ENCODE data around the gene UBA1.

UBA1 gene

GRCh38 chrX:47169726-47170515 is 23.7 kb upstream of the UBA1 start:
- no peaks in the 10 kb centered on the region for H3K4me1 ChIP-seq (ENCODE audit: insufficient read depth, low read length, severe bottlenecking)
- H4K20me1 ChIP-seq (ENCODE audit: insufficient read depth, low read length) = no peaks in the 10 kb centered on the region
- H3K9me2 ChIP-seq (ENCODE audit: low read depth, low read length) = no peaks in the 10 kb centered on the region
- H3K36me3 ChIP-seq (ENCODE audit: insufficient read depth, low read length) = peaks cover 40% of the 10 kb centered on the region
- no peak overlapping the region for H3K4me3 ChIP-seq (ENCODE audit: low read depth, low read length, poor library complexity, severe bottlenecking)
- no peaks in the 10 kb centered on the region for H3K79me2 ChIP-seq (ENCODE audit: insufficient read depth, low read length)
- no peaks in the 10 kb centered on the region for H3F3A ChIP-seq (ENCODE audit: insufficient read depth, low read length)
- no peaks in the 10 kb centered on the region for H3K9me3 ChIP-seq (ENCODE audit: low read length)
- no peak overlapping the region for H3K4me2 ChIP-seq (ENCODE audit: low read length)
- no peaks in the 10 kb centered on the region for H3K27me3 ChIP-seq (ENCODE audit: insufficient read depth, low read length)
- no peak overlapping the region for H3K9ac ChIP-seq (ENCODE audit: low read length)
- TF ChIP-seq EZH2 (IDR thresholded peaks at IDR 0.05; ENCODE audit: borderline replicate concordance, low read length) = no peak
- TF ChIP-seq, protein P1, sequence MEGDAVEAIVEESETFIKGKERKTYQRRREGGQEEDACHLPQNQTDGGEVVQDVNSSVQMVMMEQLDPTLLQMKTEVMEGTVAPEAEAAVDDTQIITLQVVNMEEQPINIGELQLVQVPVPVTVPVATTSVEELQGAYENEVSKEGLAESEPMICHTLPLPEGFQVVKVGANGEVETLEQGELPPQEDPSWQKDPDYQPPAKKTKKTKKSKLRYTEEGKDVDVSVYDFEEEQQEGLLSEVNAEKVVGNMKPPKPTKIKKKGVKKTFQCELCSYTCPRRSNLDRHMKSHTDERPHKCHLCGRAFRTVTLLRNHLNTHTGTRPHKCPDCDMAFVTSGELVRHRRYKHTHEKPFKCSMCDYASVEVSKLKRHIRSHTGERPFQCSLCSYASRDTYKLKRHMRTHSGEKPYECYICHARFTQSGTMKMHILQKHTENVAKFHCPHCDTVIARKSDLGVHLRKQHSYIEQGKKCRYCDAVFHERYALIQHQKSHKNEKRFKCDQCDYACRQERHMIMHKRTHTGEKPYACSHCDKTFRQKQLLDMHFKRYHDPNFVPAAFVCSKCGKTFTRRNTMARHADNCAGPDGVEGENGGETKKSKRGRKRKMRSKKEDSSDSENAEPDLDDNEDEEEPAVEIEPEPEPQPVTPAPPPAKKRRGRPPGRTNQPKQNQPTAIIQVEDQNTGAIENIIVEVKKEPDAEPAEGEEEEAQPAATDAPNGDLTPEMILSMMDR (IDR thresholded peaks at IDR 0.05; ENCODE audit: low read length) = no peak
- no peak overlapping the region for H3K27ac ChIP-seq (ENCODE audit: low read depth, low read length, poor library complexity, severe bottlenecking)
- H2AFZ ChIP-seq (ENCODE audit: low read length) = no peak overlapping the region

GRCh38 chrX:47170861-47171692 is 22.6 kb upstream of the UBA1 start:
- H3K27me3 ChIP-seq (ENCODE audit: insufficient read depth, low read length) = no peaks in the 10 kb centered on the region
- no peak overlapping the region for H3K4me3 ChIP-seq (ENCODE audit: low read depth, low read length, poor library complexity, severe bottlenecking)
- no peaks in the 10 kb centered on the region for H3K9me3 ChIP-seq (ENCODE audit: low read length)
- H3K27ac ChIP-seq (ENCODE audit: low read depth, low read length, poor library complexity, severe bottlenecking) = no peak overlapping the region
- no peaks in the 10 kb centered on the region for H3F3A ChIP-seq (ENCODE audit: insufficient read depth, low read length)
- no peak overlapping the region for H3K9ac ChIP-seq (ENCODE audit: low read length)
- H2AFZ ChIP-seq (ENCODE audit: low read length) = no peak overlapping the region
- no peaks in the 10 kb centered on the region for H3K79me2 ChIP-seq (ENCODE audit: insufficient read depth, low read length)
- peaks cover 49% of the 10 kb centered on the region for H3K36me3 ChIP-seq (ENCODE audit: insufficient read depth, low read length)
- H4K20me1 ChIP-seq (ENCODE audit: insufficient read depth, low read length) = no peaks in the 10 kb centered on the region
- H3K4me1 ChIP-seq (ENCODE audit: insufficient read depth, low read length, severe bottlenecking) = no peaks in the 10 kb centered on the region
- TF ChIP-seq EZH2 (IDR thresholded peaks at IDR 0.05; ENCODE audit: borderline replicate concordance, low read length) = no peak
- TF ChIP-seq, protein P1 (IDR thresholded peaks at IDR 0.05; ENCODE audit: low read length) = no peak
- no peak overlapping the region for H3K4me2 ChIP-seq (ENCODE audit: low read length)
- H3K9me2 ChIP-seq (ENCODE audit: low read depth, low read length) = no peaks in the 10 kb centered on the region

DNA sequence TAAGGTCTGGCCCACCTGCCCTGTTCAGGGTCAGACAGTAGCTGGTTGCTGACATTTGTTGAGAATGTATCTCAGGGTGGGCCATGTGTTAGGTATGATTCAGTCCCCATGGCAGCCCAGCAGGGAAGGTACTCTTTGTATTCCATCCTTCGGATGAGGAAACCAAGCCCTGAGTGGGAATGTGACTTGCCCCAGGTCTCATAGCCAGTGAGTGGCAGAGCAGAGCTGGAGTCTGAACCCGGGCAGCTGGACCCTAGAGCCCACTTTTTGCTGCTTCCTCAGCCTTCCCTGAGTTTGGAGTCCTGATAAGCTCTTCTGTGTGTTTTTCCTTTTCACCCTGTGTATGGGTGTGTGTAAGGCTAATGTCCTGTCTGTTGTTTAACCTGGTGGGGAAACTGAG is 21.6 kb upstream of the UBA1 start:
- no peaks in the 10 kb centered on the region for H4K20me1 ChIP-seq (ENCODE audit: insufficient read depth, low read length)
- no peak overlapping the region for H3K4me2 ChIP-seq (ENCODE audit: low read length)
- no peaks in the 10 kb centered on the region for H3K4me1 ChIP-seq (ENCODE audit: insufficient read depth, low read length, severe bottlenecking)
- no peak overlapping the region for H3K27ac ChIP-seq (ENCODE audit: low read depth, low read length, poor library complexity, severe bottlenecking)
- no peaks in the 10 kb centered on the region for H3K9me2 ChIP-seq (ENCODE audit: low read depth, low read length)
- H3K36me3 ChIP-seq (ENCODE audit: insufficient read depth, low read length) = peaks cover 58% of the 10 kb centered on the region
- H3K4me3 ChIP-seq (ENCODE audit: low read depth, low read length, poor library complexity, severe bottlenecking) = no peak overlapping the region
- no peaks in the 10 kb centered on the region for H3F3A ChIP-seq (ENCODE audit: insufficient read depth, low read length)
- TF ChIP-seq, protein P1 (IDR thresholded peaks at IDR 0.05; ENCODE audit: low read length) = no peak
- TF ChIP-seq EZH2 (IDR thresholded peaks at IDR 0.05; ENCODE audit: borderline replicate concordance, low read length) = no peak
- H3K9me3 ChIP-seq (ENCODE audit: low read length) = no peaks in the 10 kb centered on the region
- H3K27me3 ChIP-seq (ENCODE audit: insufficient read depth, low read length) = no peaks in the 10 kb centered on the region
- no peaks in the 10 kb centered on the region for H3K79me2 ChIP-seq (ENCODE audit: insufficient read depth, low read length)
- no peak overlapping the region for H3K9ac ChIP-seq (ENCODE audit: low read length)
- H2AFZ ChIP-seq (ENCODE audit: low read length) = no peak overlapping the region

All from OCI-LY1 (cell line).